Measurements from ENCODE around the gene ABO.
A peak's percentile ranks its signal among the peaks of the same experiment; 100 is the strongest.

The ABO gene

DNA sequence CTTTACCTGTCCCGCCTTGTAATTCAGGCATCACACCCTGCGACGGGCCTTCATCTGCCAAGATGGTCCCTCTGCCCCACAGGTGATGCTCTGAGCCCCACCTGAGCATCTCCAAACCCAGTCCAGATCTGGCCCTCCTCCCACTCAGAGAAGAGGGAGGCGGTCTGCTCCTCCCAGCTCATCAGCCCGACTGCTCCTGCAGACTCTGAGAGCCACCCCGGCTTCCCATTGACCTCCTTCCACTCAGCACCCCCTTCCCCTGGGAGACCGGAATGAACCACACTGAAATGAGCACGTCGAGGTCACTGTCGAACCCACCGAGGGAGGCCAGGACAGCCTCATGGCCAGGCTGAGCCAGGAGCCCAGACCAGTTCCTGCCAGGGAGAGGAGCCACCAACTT, 12.8 kb downstream of the ABO start:
- Histone ChIP-seq H3K4me3 (ENCODE audit: low read depth in 1 of 2, low read length in 2 of 2) (no peak overlapping the region), H3K9ac (ENCODE audit: low read depth in 1 of 2, low read length in 2 of 2) (no peak overlapping the region), H3K36me3 (ENCODE audit: control insufficient read depth in 1 of 2, insufficient read depth in 2 of 2, low read length in 2 of 2) (peaks cover 0 to 31% of the 10 kb centered on the region in 2 donors), H3K27ac (ENCODE audit: low read depth, low read length) (no peak overlapping the region), H3K9me3 (ENCODE audit: control insufficient read depth in 1 of 2, low read length in 2 of 2) (no peaks in the 10 kb centered on the region), H3K27me3 (ENCODE audit: control insufficient read depth in 1 of 2, insufficient read depth in 2 of 2, low read length in 2 of 2) (no peaks in the 10 kb centered on the region), H3K4me1 (ENCODE audit: control insufficient read depth in 1 of 2, insufficient read depth in 2 of 2, low read length in 2 of 2) (peaks cover 0 to 2% of the 10 kb centered on the region in 2 donors)

DNA sequence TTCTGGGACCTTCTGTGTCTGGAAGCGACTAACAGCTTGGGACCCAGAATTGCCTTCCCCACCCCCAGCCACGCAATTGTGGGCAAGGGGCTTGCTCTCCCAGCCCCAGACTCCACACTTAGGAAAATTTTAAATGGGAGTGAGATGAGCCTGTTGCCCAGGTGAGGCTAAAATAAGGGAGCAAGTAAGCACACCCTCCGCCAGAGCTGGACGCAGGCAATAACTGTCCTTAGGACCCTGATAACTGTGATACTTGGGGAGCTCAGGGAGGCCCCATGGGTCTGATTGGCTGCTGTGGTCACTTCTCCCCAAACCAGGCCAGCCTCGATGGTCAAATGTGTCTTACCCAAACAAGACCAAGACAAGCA, 13.3 kb downstream of the ABO start:
- Histone ChIP-seq H3K9ac (ENCODE audit: low read depth in 1 of 2, low read length in 2 of 2) (no peak overlapping the region), H3K36me3 (ENCODE audit: control insufficient read depth in 1 of 2, insufficient read depth in 2 of 2, low read length in 2 of 2) (peaks cover 0 to 31% of the 10 kb centered on the region in 2 donors), H3K27ac (ENCODE audit: low read depth, low read length) (no peak overlapping the region), H3K9me3 (ENCODE audit: control insufficient read depth in 1 of 2, low read length in 2 of 2) (no peaks in the 10 kb centered on the region), H3K27me3 (ENCODE audit: control insufficient read depth in 1 of 2, insufficient read depth in 2 of 2, low read length in 2 of 2) (no peaks in the 10 kb centered on the region), H3K4me1 (ENCODE audit: control insufficient read depth in 1 of 2, insufficient read depth in 2 of 2, low read length in 2 of 2) (peaks cover 0 to 4% of the 10 kb centered on the region in 2 donors), H3K4me3 (ENCODE audit: low read depth in 1 of 2, low read length in 2 of 2) (no peak overlapping the region)

DNA sequence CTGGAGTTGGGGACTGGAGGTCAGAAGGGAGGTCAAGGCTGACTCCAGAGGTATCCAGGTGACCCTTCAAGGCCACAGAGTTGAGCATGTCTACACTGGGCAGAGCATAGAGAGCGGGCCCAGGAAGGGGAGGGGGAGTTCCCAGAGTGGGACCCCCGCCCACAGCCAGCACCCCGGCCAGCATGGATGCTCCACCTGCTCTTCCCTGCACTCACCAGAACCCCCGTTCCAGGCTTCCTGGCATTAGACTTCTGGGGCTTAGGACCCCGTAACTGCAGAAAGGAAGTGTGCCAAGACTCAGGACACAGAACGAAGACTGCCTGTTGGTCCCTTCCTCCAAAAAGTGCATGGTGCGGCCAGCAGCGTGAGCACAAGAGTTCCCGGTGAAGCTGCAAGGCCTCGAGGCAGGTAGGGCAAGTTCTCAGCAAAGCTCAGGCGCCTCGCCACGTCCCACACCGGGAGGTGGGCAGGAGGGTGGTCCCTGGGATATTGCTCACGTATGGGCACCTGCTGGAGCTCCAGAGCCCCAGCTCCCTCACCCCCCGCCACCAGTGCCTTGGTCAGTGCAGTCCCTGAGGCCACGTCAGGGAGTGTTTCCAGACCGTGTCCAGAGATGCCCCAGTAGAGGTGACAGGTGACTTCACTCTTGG, 13.8 kb downstream of the ABO start:
- Histone ChIP-seq H3K9me3 (ENCODE audit: control insufficient read depth in 1 of 2, low read length in 2 of 2) (no peaks in the 10 kb centered on the region), H3K27ac (ENCODE audit: low read depth, low read length) (no peak overlapping the region), H3K36me3 (ENCODE audit: control insufficient read depth in 1 of 2, insufficient read depth in 2 of 2, low read length in 2 of 2) (peaks cover 0 to 31% of the 10 kb centered on the region in 2 donors), H3K9ac (ENCODE audit: low read depth in 1 of 2, low read length in 2 of 2) (no peak overlapping the region), H3K4me3 (ENCODE audit: low read depth in 1 of 2, low read length in 2 of 2) (no peak overlapping the region), H3K27me3 (ENCODE audit: control insufficient read depth in 1 of 2, insufficient read depth in 2 of 2, low read length in 2 of 2) (no peaks in the 10 kb centered on the region), H3K4me1 (ENCODE audit: control insufficient read depth in 1 of 2, insufficient read depth in 2 of 2, low read length in 2 of 2) (peaks cover 0 to 4% of the 10 kb centered on the region in 2 donors)

DNA sequence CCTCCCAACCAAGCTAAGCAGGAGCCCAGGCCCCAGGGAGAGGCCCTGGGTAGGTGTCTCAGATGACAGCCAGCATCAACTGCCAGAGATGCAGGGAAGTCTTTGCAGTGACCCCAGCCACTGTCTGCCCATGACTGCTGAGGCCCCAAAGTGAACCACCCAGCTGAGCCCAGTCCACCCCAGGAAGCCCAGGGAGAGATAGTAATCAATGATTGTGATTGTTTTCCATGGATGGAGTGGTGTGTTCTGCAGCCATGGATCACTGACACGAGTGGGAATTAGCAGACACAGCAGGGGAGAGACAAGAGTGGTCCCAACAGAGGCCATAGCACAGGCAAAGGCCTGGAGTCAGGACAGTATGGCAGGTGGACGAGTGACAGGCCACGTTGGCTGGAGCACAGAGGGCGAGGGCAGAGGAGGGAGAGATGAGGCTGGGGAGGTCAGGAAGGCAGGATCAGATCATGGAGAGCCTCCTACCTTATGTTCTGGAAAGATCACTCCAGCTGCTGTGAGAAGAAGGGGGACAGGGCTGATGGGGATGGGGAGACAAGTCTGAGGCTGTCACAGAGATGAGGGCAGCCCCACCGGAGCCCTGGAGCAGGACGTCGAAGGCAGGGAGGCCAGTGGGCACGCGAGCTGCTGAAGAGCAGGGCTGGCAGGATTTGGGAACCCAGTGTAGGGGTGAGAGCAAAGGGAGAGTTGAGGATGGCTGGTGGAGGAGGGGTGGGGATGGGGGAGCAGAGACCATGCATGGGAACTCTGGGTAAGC, 14.5 kb downstream of the ABO start:
- Histone ChIP-seq H3K4me1 (ENCODE audit: control insufficient read depth in 1 of 2, insufficient read depth in 2 of 2, low read length in 2 of 2) (peaks cover 0 to 4% of the 10 kb centered on the region in 2 donors), H3K27ac (ENCODE audit: low read depth, low read length) (no peak overlapping the region), H3K27me3 (ENCODE audit: control insufficient read depth in 1 of 2, insufficient read depth in 2 of 2, low read length in 2 of 2) (no peaks in the 10 kb centered on the region), H3K9me3 (ENCODE audit: control insufficient read depth in 1 of 2, low read length in 2 of 2) (no peaks in the 10 kb centered on the region), H3K36me3 (ENCODE audit: control insufficient read depth in 1 of 2, insufficient read depth in 2 of 2, low read length in 2 of 2) (peaks cover 0 to 33% of the 10 kb centered on the region in 2 donors), H3K4me3 (ENCODE audit: low read depth in 1 of 2, low read length in 2 of 2) (no peak overlapping the region), H3K9ac (ENCODE audit: low read depth in 1 of 2, low read length in 2 of 2) (no peak overlapping the region)

DNA sequence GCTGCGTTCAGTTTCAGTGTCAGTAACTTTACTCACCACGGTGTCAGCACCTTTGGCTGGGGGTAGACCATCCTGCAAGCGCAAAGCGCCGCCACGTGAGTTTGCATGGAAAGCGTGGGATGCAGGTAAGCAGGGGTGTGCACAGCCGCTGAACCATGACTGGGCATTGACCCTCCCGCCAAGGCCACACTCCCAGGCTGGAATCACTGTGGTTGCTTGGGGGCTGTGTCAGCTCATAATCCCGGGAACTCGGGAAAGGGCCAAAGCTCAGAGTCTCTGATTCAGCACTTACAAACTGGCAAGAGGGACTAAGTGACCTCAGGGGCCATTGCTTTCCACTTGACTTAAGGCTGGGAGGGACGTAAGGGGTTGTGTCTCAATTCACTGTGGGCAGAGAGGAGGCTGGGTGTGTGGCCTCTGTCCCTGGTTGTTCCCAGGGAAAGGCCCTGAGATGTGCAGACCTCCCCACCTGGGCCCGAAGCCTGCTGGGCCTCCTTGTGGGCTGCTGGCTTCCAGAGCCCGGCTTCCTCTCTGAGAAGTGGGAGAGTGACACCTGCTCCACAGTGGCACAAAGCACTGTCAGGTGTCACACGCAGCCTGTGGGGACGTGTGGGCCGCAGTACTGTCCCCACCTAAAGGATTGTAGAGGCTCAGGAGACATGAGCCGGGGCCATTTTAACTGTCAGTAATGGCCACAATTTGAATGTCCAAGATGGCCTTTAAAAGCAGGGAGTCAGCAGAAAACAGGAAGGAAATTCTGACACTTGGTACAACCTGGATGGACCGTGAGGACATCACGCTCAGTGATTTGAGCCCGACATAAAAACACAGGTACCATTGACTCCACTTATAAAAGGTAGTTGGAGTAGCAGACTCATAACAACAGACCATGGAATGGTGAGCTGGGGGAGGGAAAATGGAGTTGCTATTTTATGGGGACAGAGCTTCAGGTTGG, 16.7 kb downstream of the ABO start:
- Histone ChIP-seq H3K27ac (ENCODE audit: low read depth, low read length) (peak overlapping the region; percentile 39), H3K36me3 (ENCODE audit: control insufficient read depth in 1 of 2, insufficient read depth in 2 of 2, low read length in 2 of 2) (peaks cover 0 to 41% of the 10 kb centered on the region in 2 donors), H3K9ac (ENCODE audit: low read depth in 1 of 2, low read length in 2 of 2) (no peak overlapping the region), H3K4me1 (ENCODE audit: control insufficient read depth in 1 of 2, insufficient read depth in 2 of 2, low read length in 2 of 2) (peaks cover 4 to 6% of the 10 kb centered on the region in 2 donors), H3K27me3 (ENCODE audit: control insufficient read depth in 1 of 2, insufficient read depth in 2 of 2, low read length in 2 of 2) (no peaks in the 10 kb centered on the region), H3K9me3 (ENCODE audit: control insufficient read depth in 1 of 2, low read length in 2 of 2) (no peaks in the 10 kb centered on the region), H3K4me3 (ENCODE audit: low read depth in 1 of 2, low read length in 2 of 2) (no peak overlapping the region)

DNA sequence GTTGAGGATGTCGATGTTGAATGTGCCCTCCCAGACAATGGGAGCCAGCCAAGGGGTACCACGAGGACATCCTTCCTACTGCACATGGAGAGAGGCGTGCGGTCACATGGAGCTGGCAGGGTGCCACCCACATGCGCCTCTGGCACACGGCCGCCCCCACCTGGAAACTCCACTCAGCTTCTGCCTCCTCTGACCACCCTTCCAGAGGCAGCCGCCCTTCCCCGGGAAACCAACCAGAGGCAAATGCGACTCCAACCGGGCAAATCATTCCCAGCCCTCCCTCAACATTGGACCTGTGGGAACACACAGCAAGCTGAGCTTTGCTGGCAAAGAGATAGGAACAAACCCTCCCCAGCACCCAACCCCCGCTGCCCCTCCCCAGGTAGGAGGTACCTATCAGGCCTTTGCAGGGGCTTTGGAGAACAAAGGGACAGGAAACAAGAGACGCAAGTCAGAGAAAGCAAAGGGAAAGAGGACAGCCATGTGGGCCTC, 17.5 kb downstream of the ABO start:
- Histone ChIP-seq H3K9me3 (ENCODE audit: control insufficient read depth in 1 of 2, low read length in 2 of 2) (no peaks in the 10 kb centered on the region), H3K9ac (ENCODE audit: low read depth in 1 of 2, low read length in 2 of 2) (no peak overlapping the region), H3K36me3 (ENCODE audit: control insufficient read depth in 1 of 2, insufficient read depth in 2 of 2, low read length in 2 of 2) (peaks cover 0 to 41% of the 10 kb centered on the region in 2 donors), H3K4me3 (ENCODE audit: low read depth in 1 of 2, low read length in 2 of 2) (no peak overlapping the region), H3K27me3 (ENCODE audit: control insufficient read depth in 1 of 2, insufficient read depth in 2 of 2, low read length in 2 of 2) (no peaks in the 10 kb centered on the region), H3K27ac (ENCODE audit: low read depth, low read length) (no peak overlapping the region), H3K4me1 (ENCODE audit: control insufficient read depth in 1 of 2, insufficient read depth in 2 of 2, low read length in 2 of 2) (peaks cover 12 to 14% of the 10 kb centered on the region in 2 donors)

DNA sequence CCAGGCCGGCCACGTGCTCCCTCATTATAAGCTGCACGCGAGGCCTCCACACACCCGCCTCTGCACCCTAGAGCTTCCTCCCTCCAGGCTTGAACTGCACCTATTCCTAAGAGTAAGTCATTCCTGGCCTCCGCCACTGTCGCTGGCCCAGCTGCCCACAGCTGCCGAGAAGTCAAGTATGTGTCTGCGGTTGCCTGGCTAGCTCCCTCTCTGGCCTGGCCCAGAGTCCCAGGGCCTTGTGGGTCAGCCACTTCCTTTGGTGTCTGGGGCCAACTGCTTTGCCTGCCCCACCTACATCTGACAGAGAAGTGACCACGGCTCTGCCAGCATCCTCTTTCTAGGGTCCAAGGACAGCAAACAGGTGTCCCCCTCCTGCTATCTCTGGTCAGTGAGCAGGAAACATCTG, 18.3 kb downstream of the ABO start:
- no peaks in the 10 kb centered on the region for H3K9me3 ChIP-seq (ENCODE audit: control insufficient read depth in 1 of 2, low read length in 2 of 2)
- no peak overlapping the region for H3K4me3 ChIP-seq (ENCODE audit: low read depth in 1 of 2, low read length in 2 of 2)
- no peak overlapping the region for H3K9ac ChIP-seq (ENCODE audit: low read depth in 1 of 2, low read length in 2 of 2)
- H3K27ac ChIP-seq (ENCODE audit: low read depth, low read length) = peak overlapping the region; percentile 23
- H3K36me3 ChIP-seq (ENCODE audit: control insufficient read depth in 1 of 2, insufficient read depth in 2 of 2, low read length in 2 of 2) = peaks cover 0 to 41% of the 10 kb centered on the region in 2 donors
- H3K4me1 ChIP-seq (ENCODE audit: control insufficient read depth in 1 of 2, insufficient read depth in 2 of 2, low read length in 2 of 2) = peaks cover 19 to 21% of the 10 kb centered on the region in 2 donors
- no peaks in the 10 kb centered on the region for H3K27me3 ChIP-seq (ENCODE audit: control insufficient read depth in 1 of 2, insufficient read depth in 2 of 2, low read length in 2 of 2)

DNA sequence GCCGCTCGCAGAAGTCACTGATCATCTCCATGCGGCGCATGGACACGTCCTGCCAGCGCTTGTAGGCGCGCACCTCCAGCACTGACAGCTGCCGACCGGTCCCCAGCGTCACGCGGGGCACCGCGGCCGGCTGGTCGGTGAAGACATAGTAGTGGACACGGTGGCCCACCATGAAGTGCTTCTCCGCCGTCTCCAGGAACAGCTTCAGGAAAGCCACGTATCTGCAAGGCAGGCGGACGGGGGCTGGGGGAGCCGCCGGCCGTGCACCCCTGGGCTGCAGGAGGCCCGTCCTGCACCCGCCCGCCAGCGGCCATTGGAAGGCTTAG, 18.9 kb downstream of the ABO start:
- no peaks in the 10 kb centered on the region for H3K27me3 ChIP-seq (ENCODE audit: control insufficient read depth in 1 of 2, insufficient read depth in 2 of 2, low read length in 2 of 2)
- no peaks in the 10 kb centered on the region for H3K9me3 ChIP-seq (ENCODE audit: control insufficient read depth in 1 of 2, low read length in 2 of 2)
- peaks cover 0 to 39% of the 10 kb centered on the region in 2 donors for H3K36me3 ChIP-seq (ENCODE audit: control insufficient read depth in 1 of 2, insufficient read depth in 2 of 2, low read length in 2 of 2)
- H3K4me3 ChIP-seq (ENCODE audit: low read depth in 1 of 2, low read length in 2 of 2) = no peak overlapping the region
- no peak overlapping the region for H3K9ac ChIP-seq (ENCODE audit: low read depth in 1 of 2, low read length in 2 of 2)
- no peak overlapping the region for H3K27ac ChIP-seq (ENCODE audit: low read depth, low read length)
- H3K4me1 ChIP-seq (ENCODE audit: control insufficient read depth in 1 of 2, insufficient read depth in 2 of 2, low read length in 2 of 2) = peaks cover 21 to 25% of the 10 kb centered on the region in 2 donors

DNA sequence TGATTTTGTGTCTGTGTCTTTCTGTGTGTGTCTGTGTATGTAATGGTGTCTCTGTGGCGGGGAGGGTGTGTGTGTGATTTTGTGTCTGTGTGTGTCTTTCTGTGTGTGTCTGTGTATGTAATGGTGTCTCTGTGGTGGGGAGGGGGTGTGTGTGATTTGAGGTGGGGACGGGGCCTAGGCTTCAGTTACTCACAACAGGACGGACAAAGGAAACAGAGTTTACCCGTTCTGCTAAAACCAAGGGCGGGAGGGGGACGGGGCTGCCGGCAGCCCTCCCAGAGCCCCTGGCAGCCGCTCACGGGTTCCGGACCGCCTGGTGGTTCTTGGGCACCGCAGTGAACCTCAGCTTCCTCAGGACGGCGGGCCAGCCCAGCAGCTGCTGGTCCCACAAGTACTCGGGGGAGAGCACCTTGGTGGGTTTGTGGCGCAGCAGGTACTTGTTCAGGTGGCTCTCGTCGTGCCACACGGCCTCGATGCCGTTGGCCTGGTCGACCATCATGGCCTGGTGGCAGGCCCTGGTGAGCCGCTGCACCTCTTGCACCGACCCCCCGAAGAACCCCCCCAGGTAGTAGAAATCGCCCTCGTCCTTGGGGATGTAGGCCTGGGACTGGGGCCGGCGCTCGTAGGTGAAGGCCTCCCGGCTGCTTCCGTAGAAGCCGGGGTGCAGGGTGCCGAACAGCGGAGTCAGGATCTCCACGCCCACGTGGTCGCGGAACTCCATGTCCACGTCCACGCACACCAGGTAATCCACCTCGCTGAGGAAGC, 19.4 kb downstream of the ABO start:
- Histone ChIP-seq H3K27ac (ENCODE audit: low read depth, low read length) (no peak overlapping the region), H3K4me1 (ENCODE audit: control insufficient read depth in 1 of 2, insufficient read depth in 2 of 2, low read length in 2 of 2) (peaks cover 24 to 30% of the 10 kb centered on the region in 2 donors), H3K36me3 (ENCODE audit: control insufficient read depth in 1 of 2, insufficient read depth in 2 of 2, low read length in 2 of 2) (peaks cover 0 to 34% of the 10 kb centered on the region in 2 donors), H3K9me3 (ENCODE audit: control insufficient read depth in 1 of 2, low read length in 2 of 2) (no peaks in the 10 kb centered on the region), H3K4me3 (ENCODE audit: low read depth in 1 of 2, low read length in 2 of 2) (no peak overlapping the region), H3K27me3 (ENCODE audit: control insufficient read depth in 1 of 2, insufficient read depth in 2 of 2, low read length in 2 of 2) (no peaks in the 10 kb centered on the region), H3K9ac (ENCODE audit: low read depth in 1 of 2, low read length in 2 of 2) (no peak overlapping the region)
